ENCODE results near the gene HTRA3. TPM values are rescaled to one million over a fixed set of nuclear protein-coding genes. Genes with fewer than 3 reads are reported as not detected.

Gene HTRA3
- total and polyA plus RNA-seq, 2 of the 8 experiments (the other 6 are each of a cell fraction or from before 2014, with no cell fraction given), result 3.2 to 5.8 TPM

GRCh38 chr4:8343262-8343966 lies 73.9 kb downstream of the HTRA3 start:
- Histone ChIP-seq H3K27me3 (replicated peaks in 1 of 4; ENCODE audit: control insufficient read depth in 3 of 4, extremely low read depth in 1 of 4, insufficient read depth in 3 of 4, low read length in 3 of 4) (no peaks in the 10 kb centered on the region), H2BK120ac (replicated peaks; ENCODE audit: low read depth, low read length) (no peak overlapping the region), H3K27ac (ENCODE audit: low read depth, low read length) (no peak overlapping the region), H4K20me1 (replicated peaks in 1 of 2; ENCODE audit: control insufficient read depth in 1 of 2, insufficient read depth in 2 of 2, low read length in 2 of 2) (no peaks in the 10 kb centered on the region), H3K4me3 (ENCODE audit: extremely low read depth in 1 of 4, insufficient read depth in 2 of 4, low read depth in 3 of 4, low read length in 4 of 4) (no peak overlapping the region), H3K23ac (ENCODE audit: insufficient read length) (no peak overlapping the region), H3K9me3 (ENCODE audit: insufficient read depth in 2 of 2, low read depth in 1 of 2, low read length in 1 of 2) (no peaks in the 10 kb centered on the region), H3K14ac (ENCODE audit: insufficient read length) (no peak overlapping the region), H3K4me1 (replicated peaks in 1 of 4; ENCODE audit: control insufficient read depth in 3 of 4, insufficient read depth in 4 of 4, low read length in 3 of 4) (peaks cover 0 to 4% (median 2%) of the 10 kb centered on the region in 4 experiments; a peak in 3 of 7 replicates), H3K4ac (replicated peaks; ENCODE audit: insufficient read length, low read depth, low read length) (no peak overlapping the region), H2BK5ac (ENCODE audit: low read depth, low read length) (no peak overlapping the region), H2BK20ac (ENCODE audit: low read length) (no peak overlapping the region), H2AK5ac (ENCODE audit: low read depth, low read length) (no peak overlapping the region; the same call in 1 of the 2 replicates), H4K8ac (ENCODE audit: extremely low read depth, insufficient read depth, low read length) (peak overlapping the region; percentile 38; the same call in 1 of the 2 replicates), H3K4me2 (ENCODE audit: insufficient read depth in 1 of 2, low read depth in 2 of 2, low read length in 2 of 2) (no peak overlapping the region), H3K79me1 (ENCODE audit: low read depth, low read length) (no peaks in the 10 kb centered on the region), H2BK15ac (ENCODE audit: low read length) (no peak overlapping the region), H3K23me2 (ENCODE audit: low read depth, low read length) (peaks cover 1% of the 10 kb centered on the region; the same call in 1 of the 2 replicates), H3K9ac (replicated peaks in 1 of 4; ENCODE audit: extremely low read depth in 1 of 4, low read depth in 3 of 4, low read length in 3 of 4) (no peak overlapping the region), H3K36me3 (ENCODE audit: control insufficient read depth in 2 of 4, insufficient read depth in 4 of 4, low read length in 3 of 4) (no peaks in the 10 kb centered on the region), H3K56ac (replicated peaks; ENCODE audit: insufficient read length, low read depth, low read length) (no peak overlapping the region), H3K79me2 (ENCODE audit: control insufficient read depth in 1 of 2, insufficient read depth in 2 of 2, low read length in 2 of 2) (no peaks in the 10 kb centered on the region), H4K91ac (replicated peaks; ENCODE audit: insufficient read length, low read length) (no peak overlapping the region), H4K5ac (ENCODE audit: insufficient read length, low read depth, low read length) (no peak overlapping the region), H2BK12ac (ENCODE audit: low read depth, low read length) (no peak overlapping the region), H2AFZ (ENCODE audit: low read length) (no peak overlapping the region), H3K18ac (ENCODE audit: extremely low read depth, low read length) (no peak overlapping the region)
- FAIRE-seq, result no peak
- POLR2A ChIA-PET (ENCODE audit: partially characterized antibody), result interaction anchor here (0.9 kb wide), 1 partner anchor 18 kb away, joined by 3 read pairs; no protein-coding TSS in a partner anchor
- CTCF ChIA-PET (ENCODE audit: partially characterized antibody), result interaction anchor here (0.6 to 5.7 kb wide), 28 partner anchors 9 to 215 kb away, joined by 3 to 27 read pairs (median 5); no protein-coding TSS in a partner anchor
- WGBS, 2 experiments (ENCODE audit: extremely low coverage in 1 of 2, insufficient coverage in 1 of 2, insufficient read length in 1 of 2, insufficient replicate concordance in 2 of 2, low coverage in 1 of 2, low lambda C conversion rate in 2 of 2, missing lambda C conversion rate in 1 of 2), result 90% methylated on average over 27 of the region's 28 CpGs; no CpG with 5 or more reads in 1 of the 2 experiments
- DNase-seq (ENCODE audit: low read depth in 1 of 2, low spot score in 2 of 2), result no peak
- TF ChIP-seq MAFK (IDR thresholded peaks at IDR 0.05; ENCODE audit: low read depth, low read length) (no peak), KDM5A (IDR thresholded peaks at IDR 0.05; ENCODE audit: low read length) (no peak), RFX5 (IDR thresholded peaks at IDR 0.05; ENCODE audit: borderline replicate concordance, low read depth, low read length) (no peak)

All from H1 (cell line).